Keratinocyte (primary cell): Measurements from ENCODE around the gene UBE2C. TPM values are rescaled to one million over a fixed set of nuclear protein-coding genes. Genes with fewer than 3 reads are reported as not detected.

Source experiments
- DNase-seq: peaks from one replicate; pipeline ENCODE4 v3.0.0-alpha.2; 2011; ENCODE audit warnings: low read depth, missing footprints, low spot score
- FAIRE-seq: peaks from 2 replicates; lab custom pipeline; 2011; peaks lifted over from hg19 to GRCh38; lab: Jason Lieb, UNC
- H2AFZ ChIP-seq: 2 replicates; pipeline ENCODE4 v1.6.0; 2012; ENCODE audit warnings: low read length, control low read depth, inconsistent platforms; ENCODE audit not compliant: control insufficient read depth
- H3K27ac ChIP-seq: 2 replicates; pipeline ENCODE4 v1.5.1; 2011; ENCODE audit warnings: low read length; ENCODE audit not compliant: control insufficient read depth, insufficient read depth
- H3K27me3 ChIP-seq: 3 replicates; pipeline ENCODE4 v1.6.0; 2011; ENCODE audit warnings: low read length; ENCODE audit not compliant: control insufficient read depth, insufficient read depth; ENCODE audit errors: extremely low read depth
- H3K36me3 ChIP-seq, 2 experiments: 2 replicates in 1 of 2; 3 replicates in 1 of 2; pipeline ENCODE4 v1.5.1; 2011; ENCODE audit warnings: low read length in 2 of 2, mild to moderate bottlenecking in 1 of 2; ENCODE audit not compliant: control insufficient read depth in 2 of 2, insufficient read depth in 2 of 2; ENCODE audit errors: extremely low read depth in 1 of 2
- H3K4me1 ChIP-seq: 3 replicates; pipeline ENCODE4 v1.5.1; 2011; ENCODE audit warnings: low read length; ENCODE audit not compliant: control insufficient read depth, insufficient read depth; ENCODE audit errors: extremely low read depth
- H3K4me2 ChIP-seq: 3 replicates; pipeline ENCODE4 v1.6.0; 2011; ENCODE audit warnings: low read depth, low read length; ENCODE audit not compliant: control insufficient read depth, insufficient read depth; ENCODE audit errors: extremely low read depth
- H3K4me3 ChIP-seq, 3 experiments: fragments of 200-600 bp in 1 of 3; sonication (generic) in 1 of 3; 2 replicates in 2 of 3; 3 replicates in 1 of 3; pipeline ENCODE4 v1.5.1; 2011 to 2016; ENCODE audit warnings: low read length in 3 of 3, mild to moderate bottlenecking in 3 of 3, control low read depth in 2 of 3, inconsistent platforms in 1 of 3, low read depth in 1 of 3, mixed read lengths in 1 of 3, mixed run types in 1 of 3, moderate library complexity in 1 of 3; ENCODE audit not compliant: control insufficient read depth in 2 of 3, insufficient read depth in 2 of 3; ENCODE audit errors: extremely low read depth in 1 of 3
- H3K79me2 ChIP-seq: 2 replicates; pipeline ENCODE4 v1.6.0; 2012; ENCODE audit warnings: low read length; ENCODE audit not compliant: control insufficient read depth, insufficient read depth
- H3K9ac ChIP-seq: 3 replicates; pipeline ENCODE4 v1.6.0; 2011; ENCODE audit warnings: low read length; ENCODE audit not compliant: control insufficient read depth, insufficient read depth; ENCODE audit errors: extremely low read depth
- H3K9me1 ChIP-seq: 3 replicates; pipeline ENCODE4 v1.6.0; 2011; ENCODE audit warnings: low read length; ENCODE audit not compliant: control insufficient read depth, insufficient read depth; ENCODE audit errors: extremely low read depth
- H3K9me3 ChIP-seq: 2 replicates; pipeline ENCODE4 v1.5.1; 2012; ENCODE audit warnings: low read depth, low read length; ENCODE audit not compliant: control insufficient read depth
- H4K20me1 ChIP-seq: 3 replicates; pipeline ENCODE4 v1.6.0; 2011; ENCODE audit warnings: low read length; ENCODE audit not compliant: control insufficient read depth, insufficient read depth; ENCODE audit errors: extremely low read depth
- EZH2 ChIP-seq: IDR thresholded peaks from one replicate; pipeline ENCODE4 v1.6.1; 2012; ENCODE audit warnings: inconsistent platforms, mild to moderate bottlenecking, low read length, moderate library complexity
- dilution Hi-C: fragments of 300-500 bp; cut with MboI; formaldehyde crosslinking; loops from one replicate; pipeline ENCODE4 v1.7.0; 2020; ENCODE audit warnings: low sequenced_read_pairs; ENCODE audit not compliant: extremely low pct_ligation_motif_present
- polyA plus RNA-seq, 5 experiments: library from polyadenylated mRNA; depleted of rRNA in 3 of 5; stranded (reverse) in 3 of 5; stranded (forward) in 1 of 5; unstranded in 1 of 5; fragments of >200 nt; gene quantifications; 1 replicate in 1 of 5; 2 replicates in 3 of 5; 3 replicates in 1 of 5; pipeline versions ENCODE4 v1.2.1 to v1.2.3, GENCODE V29; 2011 to 2012; ENCODE audit warnings: missing spikeins in 2 of 5, low read depth in 1 of 5, low replicate concordance in 1 of 5
- TF ChIP-seq, protein P1 (sequence below), 3 experiments: IDR thresholded peaks in 1 of 3; conservative IDR thresholded peaks in 1 of 3; optimal IDR thresholded peaks in 1 of 3; 2 replicates in 2 of 3; 3 replicates in 1 of 3; pipeline versions ENCODE3 to v1.5.1; 2011; ENCODE audit warnings: low read length in 3 of 3, mild to moderate bottlenecking in 3 of 3, moderate library complexity in 2 of 3, control low read depth in 1 of 3, inconsistent platforms in 1 of 3; ENCODE audit not compliant: insufficient read depth in 2 of 3; ENCODE audit errors: extremely low read depth in 1 of 3

Gene UBE2C
- polyA plus RNA-seq, 1 donor (not counting 4 experiments of a cell fraction or from before 2014, with no cell fraction given): 46.6 TPM

DNA sequence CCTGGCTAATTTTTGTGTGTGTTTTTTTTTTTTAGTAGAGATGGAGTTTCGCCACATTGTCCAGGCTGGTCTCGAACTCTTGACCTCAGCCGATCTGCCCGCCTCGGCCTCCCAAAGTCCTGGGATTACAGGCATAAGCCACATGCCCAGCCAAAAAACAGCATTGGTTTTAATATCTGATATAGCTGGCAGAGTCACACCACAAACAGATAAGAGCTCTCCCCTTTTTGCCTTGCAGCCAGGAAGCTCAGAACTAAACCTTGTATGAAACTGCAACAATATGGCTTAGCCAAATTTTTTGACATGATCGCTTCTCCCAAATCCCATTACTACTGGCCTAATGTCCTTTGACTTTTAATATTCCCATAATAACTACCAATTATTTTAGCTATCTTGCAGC, 39.9 kb downstream of the UBE2C start:
- H3K4me3 ChIP-seq: no peak overlapping the region
- no peak overlapping the region for H3K4me2 ChIP-seq
- peaks cover 0 to 4% of the 10 kb centered on the region in 2 experiments for H3K36me3 ChIP-seq
- peaks cover 18% of the 10 kb centered on the region for H3K79me2 ChIP-seq
- H3K27ac ChIP-seq: no peak overlapping the region
- no peaks in the 10 kb centered on the region for H4K20me1 ChIP-seq
- H3K9me3 ChIP-seq: no peaks in the 10 kb centered on the region
- no peaks in the 10 kb centered on the region for H3K27me3 ChIP-seq
- FAIRE-seq (no peak), DNase-seq (no peak)
- dilution Hi-C loops: no loop called here
- H3K9ac ChIP-seq: no peak overlapping the region
- H3K9me1 ChIP-seq: no peaks in the 10 kb centered on the region
- TF ChIP-seq EZH2: no peak
- TF ChIP-seq, protein P1, sequence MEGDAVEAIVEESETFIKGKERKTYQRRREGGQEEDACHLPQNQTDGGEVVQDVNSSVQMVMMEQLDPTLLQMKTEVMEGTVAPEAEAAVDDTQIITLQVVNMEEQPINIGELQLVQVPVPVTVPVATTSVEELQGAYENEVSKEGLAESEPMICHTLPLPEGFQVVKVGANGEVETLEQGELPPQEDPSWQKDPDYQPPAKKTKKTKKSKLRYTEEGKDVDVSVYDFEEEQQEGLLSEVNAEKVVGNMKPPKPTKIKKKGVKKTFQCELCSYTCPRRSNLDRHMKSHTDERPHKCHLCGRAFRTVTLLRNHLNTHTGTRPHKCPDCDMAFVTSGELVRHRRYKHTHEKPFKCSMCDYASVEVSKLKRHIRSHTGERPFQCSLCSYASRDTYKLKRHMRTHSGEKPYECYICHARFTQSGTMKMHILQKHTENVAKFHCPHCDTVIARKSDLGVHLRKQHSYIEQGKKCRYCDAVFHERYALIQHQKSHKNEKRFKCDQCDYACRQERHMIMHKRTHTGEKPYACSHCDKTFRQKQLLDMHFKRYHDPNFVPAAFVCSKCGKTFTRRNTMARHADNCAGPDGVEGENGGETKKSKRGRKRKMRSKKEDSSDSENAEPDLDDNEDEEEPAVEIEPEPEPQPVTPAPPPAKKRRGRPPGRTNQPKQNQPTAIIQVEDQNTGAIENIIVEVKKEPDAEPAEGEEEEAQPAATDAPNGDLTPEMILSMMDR (optimal IDR thresholded peaks at IDR 0.05 in 1 of 3, IDR thresholded peaks at IDR 0.05 in 1 of 3, conservative IDR thresholded peaks at IDR 0.05 in 1 of 3; ENCODE audit: extremely low read depth in 1 of 3, insufficient read depth in 2 of 3, low read length in 3 of 3): no peak
- H3K4me1 ChIP-seq: peaks cover 10% of the 10 kb centered on the region
- no peak overlapping the region for H2AFZ ChIP-seq

DNA sequence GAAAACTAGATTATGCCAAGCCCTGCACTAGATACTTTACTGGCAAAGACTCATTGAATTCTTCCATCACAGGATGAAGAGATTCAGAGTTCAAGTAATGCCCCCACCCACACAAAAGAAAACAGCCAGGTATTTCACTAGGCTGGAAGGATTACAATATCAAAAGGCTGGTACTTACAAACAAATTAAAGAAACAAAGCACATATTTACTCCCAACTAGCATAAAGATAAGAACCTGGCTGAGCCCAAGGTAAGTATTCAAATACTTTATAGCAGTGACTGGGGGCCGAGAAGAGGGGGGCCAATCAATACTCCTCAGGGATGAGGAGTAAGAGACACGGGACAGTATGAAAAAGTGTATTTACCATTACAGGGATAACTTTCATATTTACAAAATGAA, 41.0 kb downstream of the UBE2C start:
- Histone ChIP-seq H3K27me3 (no peaks in the 10 kb centered on the region), H3K9me1 (no peaks in the 10 kb centered on the region), H3K4me2 (no peak overlapping the region), H3K79me2 (peaks cover 18% of the 10 kb centered on the region), H3K9ac (no peak overlapping the region), H4K20me1 (no peaks in the 10 kb centered on the region), H2AFZ (no peak overlapping the region), H3K4me3 (no peak overlapping the region), H3K27ac (no peak overlapping the region), H3K4me1 (peaks cover 14% of the 10 kb centered on the region), H3K9me3 (no peaks in the 10 kb centered on the region), H3K36me3 (peaks cover 0 to 4% of the 10 kb centered on the region in 2 experiments)
- dilution Hi-C loops: no loop called here
- FAIRE-seq (no peak), DNase-seq (no peak)
- TF ChIP-seq, protein P1 (optimal IDR thresholded peaks at IDR 0.05 in 1 of 3, IDR thresholded peaks at IDR 0.05 in 1 of 3, conservative IDR thresholded peaks at IDR 0.05 in 1 of 3; ENCODE audit: extremely low read depth in 1 of 3, insufficient read depth in 2 of 3, low read length in 3 of 3): no peak
- no peak for TF ChIP-seq EZH2
